T-helper 1 cell (primary cell): ENCODE data around the gene ELAC1.
"Not testable (repeated sequence)": the region's sequence is repeated elsewhere in the genome, so short reads cannot be mapped to it uniquely, and the experiment has no call there.

Source experiments
- DNase-seq, 5 donors: peaks; one replicate each; pipeline ENCODE4 v3.0.0-alpha.2; 2012 to 2020
- total RNA-seq, 4 donors: gene quantifications; one replicate each; lab custom pipeline; 2026; lab: John Stamatoyannopoulos, UW

Gene ELAC1
- 4.0 to 9.5 (median 5.7) reads per million in 4 donors for total RNA-seq

GRCh38 chr18:50967714-50968661, at the start of gene ELAC1:
ELAC1 (plus strand) TSS chr18:50968040; CDS start chr18:50974405, 6,365 bp downstream.
- DNase-seq, result peak; percentile 23 to 77 (median 41)

- DNase-seq, result no peak
These were observed 49.7 kb upstream of the ELAC1 start for GRCh38 chr18:50918153-50918552.

- DNase-seq, result no peak
These were observed 43.5 kb upstream of the ELAC1 start for GRCh38 chr18:50924372-50924771.

- DNase-seq, result no peak
These were observed 41.3 kb upstream of the ELAC1 start for GRCh38 chr18:50926521-50926920.

DNA sequence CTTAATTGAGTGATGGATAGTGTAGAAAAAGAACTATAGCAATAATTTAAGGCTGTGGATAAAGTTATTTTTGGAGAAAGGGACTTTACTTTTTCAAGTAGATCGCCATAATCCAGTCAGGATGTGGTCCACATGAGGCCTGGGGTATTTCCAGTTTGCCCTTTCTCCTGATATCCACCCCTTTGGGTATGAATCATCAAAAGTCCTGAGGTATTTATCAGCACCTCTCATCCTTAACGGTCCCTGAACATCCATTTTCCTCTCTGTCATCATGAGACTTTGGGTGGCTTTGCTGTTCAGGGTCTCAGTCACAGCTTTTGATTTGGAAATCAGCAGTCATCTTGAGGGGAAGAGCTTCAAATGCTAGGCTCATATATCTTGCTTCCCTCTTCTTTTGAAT, 39.3 kb upstream of the ELAC1 start:
- no peak for DNase-seq

- no peak for DNase-seq
These were observed 34.2 kb upstream of the ELAC1 start for GRCh38 chr18:50933684-50934083.

DNA sequence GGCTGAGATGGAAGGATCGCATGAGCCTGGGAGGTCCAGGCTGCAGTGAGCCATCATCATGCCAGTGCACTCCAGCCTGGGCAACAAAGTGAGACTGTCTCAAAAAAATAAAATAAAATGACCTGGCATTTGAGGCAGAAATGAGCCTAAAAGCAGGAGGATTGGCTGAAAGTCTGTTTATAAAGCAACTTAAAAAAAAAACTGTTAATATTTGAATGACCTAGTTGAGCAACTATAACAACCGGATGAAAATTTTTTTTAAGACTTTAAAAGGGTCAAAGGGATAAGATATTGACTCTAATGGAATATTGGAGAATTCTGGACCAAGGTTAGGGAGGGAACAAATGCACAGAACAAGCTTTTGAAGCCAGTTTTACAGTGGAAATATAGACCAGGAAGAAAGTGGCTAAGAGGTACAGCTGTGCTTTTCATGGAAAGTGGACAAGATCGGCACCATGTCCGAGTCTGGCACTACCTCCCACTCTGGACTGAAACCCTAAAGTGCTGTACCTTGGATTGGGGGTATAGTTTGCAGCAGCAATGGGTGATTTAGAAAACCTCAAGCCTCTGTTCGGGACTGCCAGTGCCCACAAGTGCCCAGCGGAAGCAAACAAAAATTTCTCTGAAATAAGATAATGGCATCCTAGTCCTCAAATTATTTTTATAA, 33.2 kb upstream of the ELAC1 start:
- no peak for DNase-seq

DNA sequence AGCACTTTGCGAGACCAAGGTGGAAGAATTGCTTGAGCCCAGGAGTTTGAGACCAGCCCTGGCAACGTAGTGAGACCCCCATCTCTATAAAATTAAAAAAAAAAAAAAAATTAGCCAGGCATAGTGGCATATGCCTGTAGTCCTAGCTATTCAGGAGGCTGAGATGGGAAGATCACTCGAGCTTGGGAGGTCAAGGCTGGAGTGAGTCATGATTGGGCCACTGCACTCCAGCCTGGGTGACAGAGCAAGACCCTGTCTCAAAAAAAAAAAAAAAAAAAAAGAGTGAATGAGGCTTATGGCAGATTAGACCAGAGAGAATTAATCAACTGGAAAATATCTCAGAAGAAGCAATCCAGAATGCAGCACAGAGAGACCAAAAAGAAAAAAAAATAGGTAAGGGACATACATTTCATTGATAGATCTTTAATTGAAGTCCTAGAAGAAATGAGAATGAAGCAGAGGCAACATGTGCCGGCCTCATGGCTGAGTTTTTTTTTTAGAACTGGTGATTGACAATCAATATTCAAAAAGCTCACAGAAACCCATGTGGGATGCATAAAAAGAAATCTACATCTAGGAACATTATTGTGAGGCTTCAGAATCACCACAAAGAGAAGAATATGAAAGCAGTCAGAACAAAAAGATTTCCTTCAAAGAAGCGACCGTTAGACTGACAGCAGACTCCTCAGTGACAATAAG, 32.2 kb upstream of the ELAC1 start:
- no peak for DNase-seq

DNA sequence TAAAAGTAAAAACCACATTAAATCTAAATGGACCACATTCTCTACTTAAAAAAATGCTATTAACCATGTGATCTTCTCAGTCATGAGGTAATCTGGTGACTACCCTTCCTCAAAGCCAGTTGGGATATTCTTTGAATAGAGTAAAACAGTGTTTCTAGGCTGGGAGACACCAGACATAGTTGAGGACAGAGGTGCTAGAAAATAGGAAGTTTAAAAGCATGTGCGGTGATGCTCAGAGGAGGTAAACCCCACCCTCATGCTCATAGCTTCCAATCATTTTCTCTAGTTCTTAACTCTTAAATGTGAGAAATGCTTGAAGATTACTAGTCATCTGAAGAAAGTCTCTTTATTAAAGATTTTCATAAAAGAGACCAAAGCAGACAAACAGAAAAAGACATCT, 30.7 kb upstream of the ELAC1 start:
- no peak for DNase-seq

DNA sequence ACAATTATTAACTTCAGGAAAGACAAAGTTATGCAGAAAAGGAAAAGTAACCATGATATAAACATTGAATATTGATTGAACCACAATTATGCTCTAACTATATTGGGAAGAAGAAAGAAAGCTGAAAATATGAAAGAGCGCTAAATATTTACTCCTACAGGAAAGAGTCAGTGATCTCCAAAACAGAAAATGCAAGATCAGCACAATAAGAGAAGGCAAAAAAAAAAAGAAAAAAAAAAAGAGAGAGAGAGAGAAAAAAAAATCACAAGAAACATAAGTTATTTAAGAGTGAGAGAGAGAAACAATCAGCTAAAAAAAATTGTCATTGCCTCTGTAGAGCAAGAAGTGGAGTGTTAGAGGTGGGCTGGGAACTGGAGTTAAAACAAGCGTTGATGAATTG, 28.9 kb upstream of the ELAC1 start:
- no peak for DNase-seq

DNA sequence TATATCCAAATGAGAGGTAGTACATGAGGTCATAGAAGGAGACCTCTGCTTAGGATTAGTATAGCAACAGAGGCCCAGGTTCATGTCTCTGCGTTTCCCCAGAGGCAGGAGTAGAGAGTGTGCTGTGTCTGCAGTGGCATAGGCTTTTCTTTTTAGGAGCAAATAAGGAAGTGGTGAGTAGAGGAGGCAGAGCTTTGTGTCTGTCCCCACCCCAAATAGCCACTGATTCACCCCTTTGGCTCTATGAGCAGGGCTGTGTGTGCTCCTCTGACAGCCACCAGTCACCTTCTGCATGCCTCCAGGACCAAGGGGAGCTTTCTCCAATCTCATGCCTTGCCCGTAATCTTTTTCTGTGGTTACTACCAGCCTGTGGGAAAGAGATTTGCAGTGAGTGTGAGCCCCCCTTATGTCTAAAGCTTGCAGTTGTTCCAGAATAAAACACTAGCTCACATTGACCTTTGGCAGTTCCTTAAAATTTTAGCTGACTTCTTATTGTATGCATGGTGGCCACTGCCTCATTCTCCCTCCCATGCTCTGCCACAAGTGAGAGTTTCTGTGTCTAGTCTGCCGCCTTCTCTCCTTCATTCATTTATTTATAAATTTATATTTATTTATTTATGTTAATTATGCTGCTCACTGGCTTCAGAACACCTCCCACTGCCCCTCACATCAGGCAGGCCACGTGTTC, 23.5 kb upstream of the ELAC1 start:
- no peak for DNase-seq

DNA sequence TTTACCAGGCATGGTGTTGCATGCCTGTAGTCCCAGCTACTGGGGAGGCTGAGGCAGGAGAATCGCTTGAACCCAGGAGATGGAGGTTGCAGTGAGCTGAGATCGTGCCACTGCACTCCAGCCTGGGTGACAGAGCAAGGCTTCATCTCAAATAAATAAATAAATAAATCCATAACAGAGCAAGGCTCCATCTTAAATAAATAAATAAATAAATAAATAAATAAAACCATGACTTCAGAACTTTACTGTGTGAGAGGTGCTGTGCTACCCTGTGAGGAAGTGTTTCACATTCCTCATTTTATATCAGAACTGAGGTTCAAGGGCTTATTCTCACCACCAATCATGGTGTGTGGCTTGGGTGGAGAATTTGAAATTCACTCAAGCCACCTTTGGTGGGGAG, 21.9 kb upstream of the ELAC1 start:
- DNase-seq, result not testable (repeated sequence)

GRCh38 chr18:50947899-50948298, 19.9 kb upstream of the ELAC1 start:
- DNase-seq, result no peak

DNA sequence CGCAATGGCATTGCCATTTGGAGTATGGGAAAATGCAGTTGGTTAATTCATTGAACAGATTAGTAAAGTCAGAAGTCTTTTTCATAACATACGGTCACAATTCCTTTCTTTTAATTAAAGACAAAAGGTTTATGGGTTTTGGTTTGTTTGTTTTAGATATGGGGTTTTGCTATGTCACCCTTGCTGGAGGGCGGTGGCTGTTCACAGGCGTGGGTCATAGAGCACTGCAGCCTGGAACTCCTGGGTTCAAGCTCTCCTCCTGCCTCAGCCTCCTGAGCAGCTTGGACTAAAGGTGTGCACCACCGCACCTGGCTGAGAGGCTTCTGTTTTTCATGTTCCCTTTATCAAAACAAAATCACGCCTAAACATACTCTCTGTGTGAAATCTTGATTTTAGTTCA, 18.7 kb upstream of the ELAC1 start:
- no peak for DNase-seq

- no peak for DNase-seq
These were observed 17.2 kb upstream of the ELAC1 start for GRCh38 chr18:50950626-50951025.

- DNase-seq, result no peak
These were observed 14.0 kb upstream of the ELAC1 start for GRCh38 chr18:50953822-50954221.

DNA sequence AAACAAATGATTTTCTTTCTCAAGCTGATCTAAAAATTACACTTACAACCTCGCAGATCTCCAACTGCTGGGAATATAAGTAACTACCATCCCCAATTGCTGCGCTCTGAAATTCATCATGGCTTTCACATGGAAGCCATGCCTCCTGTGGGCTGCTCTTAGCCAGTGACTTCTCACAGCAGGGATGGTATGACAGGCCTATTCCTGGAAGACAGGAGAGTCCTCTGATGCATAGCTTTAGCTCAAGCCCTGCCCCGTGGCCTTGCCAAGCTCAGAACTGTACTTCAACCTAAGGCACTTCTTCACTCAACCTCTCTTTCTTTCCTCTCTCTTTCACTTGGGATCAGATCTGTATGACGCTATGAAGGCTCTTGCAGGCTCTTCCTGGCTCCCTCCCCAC, 12.6 kb upstream of the ELAC1 start:
- DNase-seq, result no peak

- DNase-seq, result no peak
These were observed 11.7 kb upstream of the ELAC1 start for GRCh38 chr18:50956116-50956515.

DNA sequence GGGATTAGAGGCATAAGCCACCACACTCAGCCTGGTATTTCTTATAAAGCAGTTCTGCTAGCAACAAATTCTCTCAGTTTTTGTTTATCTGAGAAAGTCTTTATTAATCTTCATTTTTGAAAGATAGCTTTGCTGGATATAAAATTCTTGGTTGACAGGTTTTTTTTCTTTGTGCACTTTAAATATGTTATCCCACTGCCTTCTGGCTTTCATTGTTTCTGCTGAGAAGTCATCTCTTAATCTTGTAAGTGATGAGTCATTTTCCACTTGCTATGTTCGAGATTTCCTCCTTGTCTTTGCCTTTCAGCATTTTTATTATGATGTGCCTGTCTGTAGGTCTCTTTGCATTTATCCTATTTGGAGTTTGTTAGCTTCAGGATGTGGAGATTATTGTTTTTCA, 5.9 kb upstream of the ELAC1 start:
- no peak for DNase-seq

DNA sequence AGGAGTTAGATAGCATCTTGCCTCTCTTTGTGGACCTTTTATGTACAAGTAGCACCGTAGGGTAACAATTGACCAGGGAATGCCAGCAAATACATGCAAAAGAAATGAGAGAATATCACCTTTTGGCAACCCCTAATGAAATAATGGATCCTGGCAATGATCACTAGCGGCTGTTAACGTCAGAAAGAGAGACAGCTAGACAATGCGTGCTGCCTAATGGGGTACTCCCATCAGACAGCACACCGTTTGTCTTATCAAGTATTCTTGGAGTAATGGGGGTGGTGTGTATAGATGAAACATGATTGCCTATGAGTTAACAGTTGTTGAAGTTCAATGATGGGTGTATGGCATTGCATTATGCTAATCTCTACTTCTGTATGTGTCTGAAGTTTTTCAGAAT, 1.6 kb downstream of the ELAC1 start:
- DNase-seq, result no peak

DNA sequence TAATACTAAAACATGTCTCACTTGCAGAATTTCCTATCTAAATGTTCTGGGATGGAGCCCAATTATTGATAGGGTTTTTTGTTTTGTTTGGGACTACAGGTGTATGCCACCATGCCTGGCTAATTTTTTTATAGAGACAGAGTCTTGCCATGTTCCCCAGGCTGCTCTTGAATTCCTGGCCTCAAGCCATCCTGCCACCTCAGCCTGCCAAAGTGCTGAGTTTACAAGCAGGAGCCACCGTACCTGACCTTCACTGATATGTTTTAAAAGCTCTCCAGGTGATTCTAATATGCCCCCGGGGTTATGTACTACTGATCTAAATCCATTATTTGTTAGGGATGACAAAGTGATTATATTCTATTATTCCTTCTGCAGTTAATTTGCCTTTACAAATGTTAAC, 2.2 kb downstream of the ELAC1 start:
- DNase-seq, result no peak

- DNase-seq, result not testable (repeated sequence)
These were observed 4.6 kb downstream of the ELAC1 start for GRCh38 chr18:50972404-50972803.
